Stimulated activated CD8-positive, alpha-beta memory T cell treated with anti-CD3 and anti-CD28 coated beads, Interleukin-12 subunit alpha, Interleukin-12 subunit beta, amount 100 ng/mL, for 24 hours (primary cell): Measurements from ENCODE around the gene TRABD2B.

ENCODE experiments used
- DNase-seq: peaks from one replicate; pipeline ENCODE4 v3.0.0-alpha.2; 2020; ENCODE audit errors: extremely low read depth

TRABD2B gene

GRCh38 chr1:48021792-48022191 is 24.6 kb upstream of the TRABD2B start:
- no peak for DNase-seq

DNA sequence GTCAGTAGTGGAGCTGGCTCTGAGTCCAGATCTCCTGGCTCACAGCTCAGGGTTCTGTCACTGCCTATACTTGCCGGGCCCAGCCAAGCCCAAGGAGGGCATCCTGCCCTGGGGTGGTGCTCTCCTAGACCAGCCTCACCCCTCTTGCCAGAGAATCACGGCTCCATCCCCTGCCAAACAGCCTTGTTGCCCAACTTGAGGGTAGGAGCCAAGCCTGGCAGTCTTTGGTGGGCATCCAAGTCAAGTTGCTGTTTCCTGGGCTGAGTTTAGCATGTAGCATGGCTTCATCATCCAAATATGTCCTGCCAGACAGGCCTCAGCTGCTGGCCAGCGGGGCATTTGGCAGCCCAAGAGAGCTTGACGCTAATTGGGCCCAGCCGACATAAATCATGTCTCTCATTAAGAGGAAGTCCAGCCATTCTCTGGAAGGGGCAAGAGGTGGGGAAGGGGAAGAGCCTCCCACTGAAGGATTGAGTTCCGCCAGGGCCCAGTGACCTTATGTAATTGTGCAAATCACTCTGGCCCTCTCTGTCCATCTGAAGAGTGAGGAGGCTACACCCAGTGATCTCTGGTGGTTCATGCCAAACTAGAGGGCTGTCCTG is 22.6 kb upstream of the TRABD2B start:
- no peak for DNase-seq

GRCh38 chr1:48018799-48019198 is 21.6 kb upstream of the TRABD2B start:
- no peak for DNase-seq

- no peak for DNase-seq
These were observed 20.5 kb upstream of the TRABD2B start for GRCh38 chr1:48017716-48018115.

DNA sequence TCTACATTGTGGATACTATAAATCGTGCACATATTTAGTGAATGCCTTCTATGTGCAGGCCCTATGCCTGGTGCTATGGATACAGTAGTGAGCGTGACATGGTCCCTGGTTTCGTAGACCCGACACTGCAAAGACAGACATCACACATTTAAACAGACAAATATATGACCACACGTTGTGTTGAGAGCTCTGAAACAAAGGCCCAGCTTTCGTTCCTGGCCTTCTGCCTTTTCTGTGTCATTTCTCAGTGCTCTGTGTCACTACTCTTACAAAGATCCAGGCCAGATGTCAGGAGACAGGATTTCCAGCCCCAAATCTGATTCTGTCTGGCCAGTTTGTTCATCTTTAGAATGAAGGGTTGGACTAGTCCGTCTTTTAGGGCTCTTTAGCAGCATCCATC is 19.3 kb upstream of the TRABD2B start:
- no peak for DNase-seq

DNA sequence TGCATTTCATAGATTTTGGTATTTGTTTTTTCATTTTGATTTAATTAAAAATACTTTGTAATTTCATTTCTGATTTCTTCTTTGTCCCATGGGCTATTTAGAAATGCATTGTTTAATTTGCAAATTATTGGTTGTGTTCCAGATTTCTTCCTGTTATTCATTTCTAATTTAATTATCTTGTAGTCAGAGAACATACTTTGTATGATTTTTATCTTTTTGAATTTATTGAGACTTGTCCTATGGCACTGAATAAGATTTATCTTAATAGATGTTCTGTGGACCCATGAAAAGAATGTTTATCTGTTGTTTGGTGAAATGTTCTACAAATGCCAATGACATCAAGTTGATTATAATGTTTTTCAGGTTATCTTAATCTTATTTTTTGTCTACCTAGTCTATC is 16.1 kb upstream of the TRABD2B start:
- DNase-seq = no peak

DNA sequence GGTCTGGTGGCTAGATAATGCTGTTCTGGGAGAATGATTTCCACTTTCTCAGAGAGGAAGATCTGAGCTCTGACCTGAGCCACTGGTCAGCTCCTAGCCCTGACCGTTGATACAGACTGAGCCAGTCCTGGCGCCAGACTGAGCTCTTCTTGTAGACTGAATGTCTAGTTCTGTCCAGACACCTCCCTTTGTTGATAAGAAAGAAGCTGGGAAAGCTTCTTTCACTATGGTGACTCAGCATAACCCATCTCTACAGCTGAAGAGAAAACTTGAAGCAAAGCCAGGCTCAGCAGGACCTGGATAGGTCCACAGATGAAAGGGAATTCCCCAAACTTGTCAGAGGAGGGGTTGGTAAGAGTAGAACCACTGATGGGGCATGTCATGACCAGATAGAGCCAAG is 9.9 kb upstream of the TRABD2B start:
- DNase-seq = no peak

GRCh38 chr1:48006264-48006663 is 9.1 kb upstream of the TRABD2B start:
- no peak for DNase-seq

DNA sequence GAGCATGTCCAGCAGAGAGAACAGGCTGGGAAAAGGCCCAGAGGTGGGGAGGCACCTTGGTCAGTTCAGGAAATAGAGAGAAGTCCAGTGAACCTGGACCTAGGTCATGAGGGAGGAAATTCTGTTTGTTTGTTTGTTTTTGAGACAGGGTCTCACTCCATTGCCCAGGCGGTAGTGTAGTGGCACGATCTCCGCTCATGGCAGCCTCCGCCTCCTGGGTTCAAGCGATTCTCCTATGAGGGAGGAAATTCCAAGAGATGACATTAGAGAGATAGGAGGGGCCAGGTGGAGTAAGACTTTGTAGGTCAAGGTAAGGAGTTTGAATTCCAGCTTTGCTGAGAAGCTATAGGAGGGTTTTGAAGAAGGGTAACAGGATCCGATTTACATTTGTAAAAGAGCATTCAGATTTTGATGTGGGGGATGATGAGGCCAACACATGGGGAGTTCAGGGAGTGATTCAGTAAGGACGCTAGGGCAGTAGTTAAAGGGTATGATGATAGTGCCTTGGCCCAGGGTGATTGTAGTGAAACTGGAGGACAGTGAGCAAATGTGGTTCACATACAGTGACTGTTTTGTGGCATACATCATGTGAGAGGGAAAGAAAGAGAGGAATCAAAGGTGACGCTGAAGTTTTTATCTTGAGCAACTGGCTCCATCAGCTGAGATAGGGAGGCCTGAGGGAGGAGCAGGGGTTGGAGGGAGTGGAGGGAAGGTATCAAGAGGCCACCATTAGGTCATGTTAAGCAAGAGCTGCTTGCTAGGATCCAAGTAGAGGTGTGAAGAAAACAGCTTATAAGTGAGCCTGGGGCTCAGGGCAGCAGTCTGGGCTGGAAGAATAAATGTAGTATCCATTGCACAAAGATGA is 8.3 kb upstream of the TRABD2B start:
- no peak for DNase-seq

GRCh38 chr1:48003741-48004531 is 6.8 kb upstream of the TRABD2B start:
- no peak for DNase-seq

- DNase-seq = no peak
These were observed 5.0 kb upstream of the TRABD2B start for GRCh38 chr1:48002142-48002541.

- DNase-seq = no peak
These were observed 4.5 kb upstream of the TRABD2B start for GRCh38 chr1:48001696-48002095.

DNA sequence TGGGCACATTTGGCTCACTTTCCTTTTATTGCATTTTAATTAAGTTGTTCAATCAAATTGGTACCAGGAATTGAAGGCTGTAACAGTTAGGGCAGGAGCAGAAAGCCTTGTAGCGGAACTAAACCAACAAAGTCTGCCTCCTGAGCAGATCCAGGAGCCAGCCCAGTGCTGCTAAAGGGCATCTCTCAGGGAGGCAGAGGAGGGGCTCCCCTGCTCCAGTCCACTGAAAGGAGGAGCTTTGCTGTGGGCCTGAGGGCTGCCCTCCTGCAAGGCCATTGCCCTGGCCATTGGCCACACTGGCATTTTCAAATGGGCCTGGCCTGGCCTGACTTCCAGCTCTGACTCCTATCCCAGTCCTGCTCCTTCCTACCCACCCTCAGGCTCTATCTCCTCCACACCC is 3.7 kb upstream of the TRABD2B start:
- no peak for DNase-seq

DNA sequence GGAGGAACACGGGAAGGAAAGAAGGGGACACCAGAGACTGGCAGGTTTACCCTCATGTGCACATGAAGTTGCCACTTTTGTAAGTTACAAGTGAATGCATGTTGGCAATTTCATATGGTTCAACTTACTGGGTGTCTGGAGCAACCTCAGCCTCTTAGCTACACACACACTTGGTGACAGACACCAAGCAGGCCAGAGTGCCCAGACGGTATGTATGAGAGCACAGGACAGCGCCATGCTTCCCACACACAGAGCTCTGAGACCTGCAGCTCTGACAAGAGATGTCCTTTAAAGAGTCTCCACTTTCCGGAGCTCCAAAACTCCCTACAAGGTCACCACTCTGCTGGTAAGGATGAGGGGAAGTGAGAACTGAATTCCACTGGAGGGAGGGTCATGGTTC is 1.9 kb upstream of the TRABD2B start:
- DNase-seq = no peak

GRCh38 chr1:47998396-47998990 is 1.3 kb upstream of the TRABD2B start:
- DNase-seq = no peak

GRCh38 chr1:47996406-47997226 is 569 bp downstream of the TRABD2B start:
- DNase-seq = no peak

GRCh38 chr1:47996060-47996405 is 1.2 kb downstream of the TRABD2B start:
- no peak for DNase-seq

DNA sequence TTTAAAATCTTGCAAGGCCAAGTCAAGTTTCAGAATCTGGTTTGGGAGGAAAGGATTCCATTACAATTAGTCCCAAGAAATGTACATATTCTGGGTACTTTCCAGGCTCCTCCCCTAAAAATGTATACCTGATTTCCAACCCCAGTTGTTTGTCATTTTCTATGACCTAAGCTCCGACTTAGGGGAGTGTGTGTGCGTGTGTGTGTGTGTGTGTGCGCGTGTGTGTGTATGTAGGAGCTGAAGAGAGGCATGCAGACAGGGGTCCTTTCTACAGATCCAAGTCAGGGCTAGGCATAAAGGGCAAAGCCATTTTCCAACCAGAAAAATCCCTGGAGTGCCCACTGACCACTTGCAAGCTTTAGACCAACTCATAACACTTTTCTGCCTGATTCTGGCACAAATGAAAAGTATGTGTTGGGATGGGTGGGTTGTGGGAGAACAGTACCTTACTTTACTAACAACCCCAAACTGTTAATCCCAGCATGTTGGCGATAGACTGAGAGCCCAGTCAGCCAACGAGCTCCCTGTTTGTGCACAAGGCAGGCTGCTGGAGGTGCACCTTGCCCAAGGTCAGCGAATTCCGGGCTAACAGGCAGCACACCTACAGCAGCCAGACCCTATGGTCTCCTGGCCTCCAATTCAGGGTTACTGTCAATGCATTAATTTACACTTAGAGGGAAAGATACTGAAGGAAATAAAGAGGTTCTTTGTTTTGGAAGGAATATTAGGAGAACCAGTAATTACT is 1.7 kb downstream of the TRABD2B start:
- DNase-seq = no peak

DNA sequence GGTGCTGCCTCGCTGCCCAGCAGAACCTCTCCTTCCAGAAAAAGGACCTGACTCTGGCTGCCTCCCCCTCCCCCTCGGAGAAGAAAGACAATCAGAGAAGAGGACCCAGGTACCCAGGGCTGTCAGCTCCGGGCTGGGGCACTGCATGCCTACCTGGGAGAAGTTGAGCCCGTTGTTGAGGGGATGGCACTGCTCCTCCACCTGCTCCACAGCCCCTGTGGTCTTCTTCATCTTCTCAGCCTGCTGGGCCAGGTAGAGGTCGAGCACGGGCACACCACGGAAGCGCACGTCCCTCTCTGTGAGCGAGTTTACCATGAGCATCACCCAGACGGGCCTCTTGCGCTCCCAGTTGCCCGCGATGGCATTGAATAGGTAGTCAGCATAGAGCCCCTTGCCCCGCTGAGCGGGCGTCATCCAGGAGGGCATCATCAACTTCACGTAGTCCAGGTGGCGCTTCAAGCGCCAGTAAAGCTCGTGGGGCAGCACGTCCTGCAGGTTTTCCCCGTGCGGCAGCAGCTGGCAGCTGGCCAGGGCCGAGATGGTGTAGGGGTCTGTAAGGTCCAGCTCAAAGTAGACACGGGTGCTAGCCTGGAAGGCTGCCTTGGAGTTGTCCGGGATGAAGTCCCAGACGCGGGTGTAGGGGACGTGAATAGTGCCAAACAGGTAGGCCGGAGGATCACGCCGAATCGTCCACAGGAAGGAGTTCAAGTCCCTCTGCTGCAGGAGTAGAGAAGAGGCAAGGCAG is 3.1 kb downstream of the TRABD2B start:
- no peak for DNase-seq

GRCh38 chr1:47993416-47993740 is 3.8 kb downstream of the TRABD2B start:
- no peak for DNase-seq
